Prostate gland (tissue), 2 donors: ENCODE data around the gene RPL3. TPM values are rescaled to one million over a fixed set of nuclear protein-coding genes. Genes with fewer than 3 reads are reported as not detected.
A peak's percentile ranks its signal among the peaks of the same experiment; 100 is the strongest.

Experiments used
- DNase-seq: peaks from one replicate; pipeline ENCODE4 v3.0.0-alpha.2; 2019; ENCODE audit warnings: low spot score
- H3K27ac ChIP-seq, 2 donors: fragments of 200-600 bp; sonication (generic); 2 replicates each; pipeline ENCODE4 v1.5.1; 2017 to 2019
- H3K27me3 ChIP-seq: fragments of 200-600 bp; sonication (generic); replicated peaks from 2 replicates; pipeline ENCODE4 v1.5.1; 2019; ENCODE audit not compliant: insufficient read depth
- H3K36me3 ChIP-seq, 2 donors: fragments of 200-600 bp; sonication (generic); 1 replicate in 1 of 2; 2 replicates in 1 of 2; pipeline versions ENCODE4 v1.5.1 to v1.8.1; 2017 to 2019
- H3K4me1 ChIP-seq: fragments of 200-600 bp; sonication (generic); replicated peaks from 2 replicates; pipeline ENCODE4 v1.5.1; 2019
- H3K4me3 ChIP-seq, 2 donors: fragments of 200-600 bp; sonication (generic); 2 replicates each; pipeline ENCODE4 v1.5.1; 2017 to 2019
- H3K9me3 ChIP-seq: fragments of 200-600 bp; sonication (generic); 2 replicates; pipeline ENCODE4 v1.5.1; 2017
- POLR2A ChIP-seq: fragments of 450-650 bp; IDR thresholded peaks from one replicate; pipeline ENCODE4 v1.6.1; 2016; ENCODE audit warnings: antibody characterized with exemption, mild to moderate bottlenecking
- POLR2AphosphoS5 ChIP-seq: sonication (generic); formaldehyde crosslinking; IDR thresholded peaks from one replicate; pipeline ENCODE4 v1.6.1; 2017; ENCODE audit warnings: antibody characterized with exemption
- WGBS: methylation state at CpG from one replicate; pipeline ENCODE4 v1.1.5; 2018; 5-methylcytosine and 5-hydroxymethylcytosine counted together
- intact Hi-C: fragments of 100-400 bp; cut with DNase I; formaldehyde crosslinking; loops from one replicate; pipeline ENCODE4 v1.14.2; 2022
- total RNA-seq, 2 donors: library from RNA; depleted of rRNA; stranded (reverse); fragments of >200 nt; gene quantifications; one replicate each; pipeline ENCODE4 v1.1.0, GENCODE V29; 2016
- TF ChIP-seq, protein P1 (sequence below), 4 experiments: fragments of 200-600 bp in 2 of 4; fragments of 450-650 bp in 2 of 4; sonication (generic) in 2 of 4; IDR thresholded peaks; 1 replicate in 3 of 4; 2 replicates in 1 of 4; pipeline ENCODE4 v1.5.1; 2016 to 2019; ENCODE audit warnings: antibody characterized with exemption in 4 of 4, mild to moderate bottlenecking in 2 of 4, moderate library complexity in 2 of 4

RPL3 gene
- total RNA-seq, 2 donors from 2014 or later, result 2,375 to 2,654 TPM

DNA sequence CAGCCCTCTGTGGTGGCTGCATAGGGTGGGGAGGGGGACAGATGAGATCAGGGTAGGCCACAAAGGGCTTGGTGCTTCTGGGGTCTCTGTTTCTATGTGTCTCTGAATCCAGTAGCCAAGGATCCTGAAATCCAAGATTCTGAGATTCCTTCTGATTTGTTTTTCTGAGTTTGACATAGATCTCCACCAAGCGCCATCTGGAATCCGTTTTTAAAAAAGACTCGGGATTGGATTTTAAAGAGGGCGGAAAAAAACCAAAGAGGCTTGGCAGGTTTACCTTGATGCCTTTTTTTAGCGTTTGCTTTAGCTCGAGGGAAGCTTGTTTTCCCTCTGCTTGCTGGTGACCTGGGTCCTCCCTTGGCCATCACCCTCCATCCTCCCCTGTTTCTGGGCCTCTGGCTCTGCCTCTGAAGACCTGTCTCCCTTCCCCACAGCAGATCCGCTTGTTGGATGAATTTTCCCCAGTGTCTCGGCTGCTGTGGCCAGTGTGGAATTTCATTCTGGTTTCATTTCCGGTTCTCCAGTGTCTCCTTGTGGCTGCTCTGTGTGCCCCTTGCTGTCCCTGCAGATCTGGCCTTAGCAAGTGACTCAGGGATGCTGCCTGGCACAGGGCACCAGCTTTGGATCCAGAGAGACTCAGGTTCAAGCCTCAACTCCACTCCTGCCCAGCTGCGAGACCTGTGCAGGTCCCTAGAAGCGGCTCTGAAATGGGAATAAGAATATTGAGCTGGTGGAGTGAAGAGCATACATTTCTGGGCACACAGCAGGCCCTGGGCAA is 45.5 kb upstream of the RPL3 start:
- H3K27ac ChIP-seq, result peak overlapping the region; percentile 31 to 61
- DNase-seq, result no peak
- no peaks in the 10 kb centered on the region for H3K4me1 ChIP-seq
- intact Hi-C loops, result no loop called here
- no peaks in the 10 kb centered on the region for H3K9me3 ChIP-seq
- no peak overlapping the region for H3K4me3 ChIP-seq
- no peaks in the 10 kb centered on the region for H3K36me3 ChIP-seq
- TF ChIP-seq POLR2A, result no peak
- TF ChIP-seq, protein P1, sequence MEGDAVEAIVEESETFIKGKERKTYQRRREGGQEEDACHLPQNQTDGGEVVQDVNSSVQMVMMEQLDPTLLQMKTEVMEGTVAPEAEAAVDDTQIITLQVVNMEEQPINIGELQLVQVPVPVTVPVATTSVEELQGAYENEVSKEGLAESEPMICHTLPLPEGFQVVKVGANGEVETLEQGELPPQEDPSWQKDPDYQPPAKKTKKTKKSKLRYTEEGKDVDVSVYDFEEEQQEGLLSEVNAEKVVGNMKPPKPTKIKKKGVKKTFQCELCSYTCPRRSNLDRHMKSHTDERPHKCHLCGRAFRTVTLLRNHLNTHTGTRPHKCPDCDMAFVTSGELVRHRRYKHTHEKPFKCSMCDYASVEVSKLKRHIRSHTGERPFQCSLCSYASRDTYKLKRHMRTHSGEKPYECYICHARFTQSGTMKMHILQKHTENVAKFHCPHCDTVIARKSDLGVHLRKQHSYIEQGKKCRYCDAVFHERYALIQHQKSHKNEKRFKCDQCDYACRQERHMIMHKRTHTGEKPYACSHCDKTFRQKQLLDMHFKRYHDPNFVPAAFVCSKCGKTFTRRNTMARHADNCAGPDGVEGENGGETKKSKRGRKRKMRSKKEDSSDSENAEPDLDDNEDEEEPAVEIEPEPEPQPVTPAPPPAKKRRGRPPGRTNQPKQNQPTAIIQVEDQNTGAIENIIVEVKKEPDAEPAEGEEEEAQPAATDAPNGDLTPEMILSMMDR (IDR thresholded peaks at IDR 0.05), result peak in 1 of 4 experiments; percentile 31
- no peaks in the 10 kb centered on the region for H3K27me3 ChIP-seq
- 41% methylated on average over 11 of the region's 11 CpGs for WGBS

- H3K27ac ChIP-seq, result peak overlapping the region; percentile 31 to 61
- no peak overlapping the region for H3K4me3 ChIP-seq
- WGBS, result 16% methylated on average over 19 of the region's 19 CpGs
- no peaks in the 10 kb centered on the region for H3K36me3 ChIP-seq
- intact Hi-C loops, result no loop called here
- no peaks in the 10 kb centered on the region for H3K4me1 ChIP-seq
- no peaks in the 10 kb centered on the region for H3K9me3 ChIP-seq
- no peaks in the 10 kb centered on the region for H3K27me3 ChIP-seq
- TF ChIP-seq POLR2AphosphoS5 (no peak), POLR2A (no peak)
- TF ChIP-seq, protein P1 (IDR thresholded peaks at IDR 0.05), result no peak
- DNase-seq, result no peak
Measured at GRCh38 chr22:39363751-39364515, 44.5 kb upstream of the RPL3 start.

GRCh38 chr22:39362932-39363331 is 43.5 kb upstream of the RPL3 start:
- no peaks in the 10 kb centered on the region for H3K9me3 ChIP-seq
- DNase-seq, result no peak
- H3K4me1 ChIP-seq, result no peaks in the 10 kb centered on the region
- TF ChIP-seq, protein P1 (IDR thresholded peaks at IDR 0.05), result no peak
- TF ChIP-seq POLR2A (no peak), POLR2AphosphoS5 (no peak)
- H3K36me3 ChIP-seq, result no peaks in the 10 kb centered on the region
- no peak overlapping the region for H3K4me3 ChIP-seq
- WGBS, result 76% methylated on average over 4 of the region's 4 CpGs
- no peaks in the 10 kb centered on the region for H3K27me3 ChIP-seq
- peak overlapping the region; percentile 31 to 61 for H3K27ac ChIP-seq
- intact Hi-C loops, result no loop called here

- no peaks in the 10 kb centered on the region for H3K27me3 ChIP-seq
- no peak for DNase-seq
- WGBS, result 70% methylated on average over 11 of the region's 11 CpGs
- intact Hi-C loops, result no loop called here
- no peak for TF ChIP-seq POLR2A
- TF ChIP-seq POLR2AphosphoS5, result no peak
- TF ChIP-seq, protein P1 (IDR thresholded peaks at IDR 0.05), result no peak
- no peak overlapping the region for H3K4me3 ChIP-seq
- H3K36me3 ChIP-seq, result no peaks in the 10 kb centered on the region
- H3K4me1 ChIP-seq, result no peaks in the 10 kb centered on the region
- H3K27ac ChIP-seq, result no peak overlapping the region
- no peaks in the 10 kb centered on the region for H3K9me3 ChIP-seq
Measured at GRCh38 chr22:39362271-39362670, 42.8 kb upstream of the RPL3 start.
